Stimulated activated CD8-positive, alpha-beta memory T cell treated with anti-CD3 and anti-CD28 coated beads, Interleukin-7, amount 100 ng/mL, for 1 hour (primary cell): ENCODE results near the gene CACNA1C.

Experiments used
- DNase-seq, 2 donors: peaks; one replicate each; pipeline ENCODE4 v3.0.0-alpha.2; 2020; ENCODE audit warnings: low read depth in 2 of 2

Gene CACNA1C

GRCh38 chr12:2297658-2298057, 244.9 kb downstream of the CACNA1C start:
- no peak for DNase-seq

GRCh38 chr12:2298556-2299200, 245.9 kb downstream of the CACNA1C start:
- DNase-seq, result no peak

GRCh38 chr12:2299206-2299605, 246.4 kb downstream of the CACNA1C start:
- DNase-seq, result no peak

- no peak for DNase-seq
Measured at GRCh38 chr12:2300168-2300567, 247.4 kb downstream of the CACNA1C start.

- DNase-seq, result no peak
Measured at GRCh38 chr12:2300886-2301285, 248.1 kb downstream of the CACNA1C start.

- DNase-seq, result no peak
Measured at GRCh38 chr12:2301531-2302461, 249.0 kb downstream of the CACNA1C start.

- DNase-seq, result no peak
Measured at GRCh38 chr12:2302711-2303580, 250.2 kb downstream of the CACNA1C start.

- no peak for DNase-seq
Measured at GRCh38 chr12:2304223-2304622, 251.4 kb downstream of the CACNA1C start.

- DNase-seq, result no peak
Measured at GRCh38 chr12:2306012-2306411, 253.2 kb downstream of the CACNA1C start.

- no peak for DNase-seq
Measured at GRCh38 chr12:2306735-2307134, 253.9 kb downstream of the CACNA1C start.

GRCh38 chr12:2307550-2307949, 254.8 kb downstream of the CACNA1C start:
- DNase-seq, result no peak

GRCh38 chr12:2309647-2310046, 256.9 kb downstream of the CACNA1C start:
- no peak for DNase-seq

GRCh38 chr12:2311020-2311778, 258.4 kb downstream of the CACNA1C start:
- DNase-seq, result no peak

- no peak for DNase-seq
Measured at GRCh38 chr12:2312175-2312574, 259.4 kb downstream of the CACNA1C start.

- DNase-seq, result no peak
Measured at GRCh38 chr12:2312770-2313169, 260.0 kb downstream of the CACNA1C start.

- no peak for DNase-seq
Measured at GRCh38 chr12:2314492-2314891, 261.7 kb downstream of the CACNA1C start.

GRCh38 chr12:2317772-2318171, 265.0 kb downstream of the CACNA1C start:
- no peak for DNase-seq

- DNase-seq, result no peak
Measured at GRCh38 chr12:2318286-2318685, 265.5 kb downstream of the CACNA1C start.

- no peak for DNase-seq
Measured at GRCh38 chr12:2319136-2319535, 266.3 kb downstream of the CACNA1C start.

- DNase-seq, result no peak
Measured at GRCh38 chr12:2319737-2320506, 267.1 kb downstream of the CACNA1C start.

- no peak for DNase-seq
Measured at GRCh38 chr12:2320841-2321240, 268.1 kb downstream of the CACNA1C start.
